Renal cortex interstitium (tissue), 11 donors: ENCODE measurements around the gene GAA. TPM values are rescaled to one million over a fixed set of nuclear protein-coding genes. Genes with fewer than 3 reads are reported as not detected.

Source experiments
- DNase-seq, 11 donors: peaks; one replicate each; pipeline ENCODE4 v3.0.0-alpha.2; 2013; ENCODE audit warnings: low read depth in 9 of 11, low spot score in 4 of 11; ENCODE audit errors: extremely low read depth in 1 of 11
- polyA plus RNA-seq, 3 donors: library from polyadenylated mRNA; unstranded; fragments of 120-200 nt; gene quantifications; one replicate each; pipeline ENCODE4 v1.2.1, GENCODE V29; 2013; ENCODE audit not compliant: insufficient read length in 3 of 3

GAA gene
- polyA plus RNA-seq, 3 donors = 24.5 to 54.1 (median 42.4) TPM

GRCh38 chr17:80111702-80112470, 10.5 kb downstream of the GAA start:
- DNase-seq = no peak

GRCh38 chr17:80112471-80113032, 11.2 kb downstream of the GAA start:
- peak in 1 of 11 donors; percentile 33 for DNase-seq

DNA sequence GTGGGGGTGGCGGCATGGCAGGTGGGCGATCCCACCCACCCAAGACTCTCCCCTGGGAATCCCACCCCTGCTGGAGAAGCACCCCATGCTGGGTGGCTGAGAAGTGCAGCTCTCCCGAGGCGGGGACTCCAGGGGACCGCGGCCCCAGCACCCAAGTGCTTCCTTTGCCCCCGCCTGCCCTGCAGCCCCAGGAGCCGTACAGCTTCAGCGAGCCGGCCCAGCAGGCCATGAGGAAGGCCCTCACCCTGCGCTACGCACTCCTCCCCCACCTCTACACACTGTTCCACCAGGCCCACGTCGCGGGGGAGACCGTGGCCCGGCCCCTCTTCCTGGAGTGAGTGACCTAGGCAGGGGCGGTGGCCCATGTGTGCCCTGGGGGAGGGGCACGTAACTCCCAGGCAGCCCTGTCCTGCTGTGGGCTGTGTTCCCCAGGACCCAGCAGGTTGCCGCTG, 11.7 kb downstream of the GAA start:
- DNase-seq = peak in 1 of 11 donors; percentile 11

- DNase-seq = no peak
These were observed 13.4 kb downstream of the GAA start for GRCh38 chr17:80114758-80115157.

DNA sequence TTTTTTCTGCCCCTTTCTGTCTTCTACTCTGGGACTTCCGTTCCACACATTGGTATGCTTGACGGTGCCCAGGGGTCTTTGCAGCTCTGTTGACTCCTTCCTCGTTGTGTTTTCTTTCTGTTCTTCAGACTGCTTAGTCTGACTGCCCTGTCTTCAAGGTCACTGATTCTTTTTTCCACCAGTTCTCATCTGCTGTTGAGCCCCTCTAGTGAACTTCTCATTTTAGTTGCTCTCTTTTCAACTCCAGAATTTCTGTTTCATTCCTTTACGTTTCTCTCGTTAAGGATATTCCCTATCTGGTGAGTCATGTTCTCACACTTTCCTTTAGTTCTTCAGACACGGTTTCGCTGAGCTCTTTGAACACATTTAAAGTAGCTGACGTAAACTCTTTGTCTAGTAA, 13.8 kb downstream of the GAA start:
- DNase-seq = no peak

DNA sequence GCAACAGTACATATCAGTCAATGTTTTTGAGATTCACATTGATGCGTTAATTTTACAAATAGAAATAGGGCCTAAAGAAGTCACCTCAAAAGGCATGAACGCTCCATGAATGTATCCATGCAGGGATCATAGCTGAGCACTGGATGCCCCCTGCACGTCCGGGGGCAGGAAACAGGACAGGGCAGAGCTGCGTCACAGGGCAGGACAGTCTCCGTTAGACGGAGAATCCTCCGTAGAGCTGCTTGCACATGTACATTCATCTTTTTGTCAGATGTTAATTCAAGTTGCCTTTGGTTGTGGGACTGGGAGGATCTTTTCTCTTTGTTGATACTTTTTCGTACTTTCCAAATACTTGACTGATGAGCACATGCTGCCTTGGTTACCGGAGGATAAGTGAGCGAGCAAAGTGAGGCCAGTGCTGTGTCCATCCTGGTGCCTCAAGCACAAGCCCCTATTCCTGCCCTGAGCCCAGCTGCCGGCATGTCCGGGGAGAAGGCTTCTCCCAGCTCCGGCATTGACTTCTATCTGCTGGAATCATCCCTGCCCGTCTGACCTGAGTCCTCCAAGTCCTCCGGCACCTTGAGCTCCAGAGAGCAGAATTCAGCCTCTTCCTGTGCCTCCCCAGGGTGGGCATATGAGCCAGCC, 15.0 kb downstream of the GAA start:
- DNase-seq = no peak

DNA sequence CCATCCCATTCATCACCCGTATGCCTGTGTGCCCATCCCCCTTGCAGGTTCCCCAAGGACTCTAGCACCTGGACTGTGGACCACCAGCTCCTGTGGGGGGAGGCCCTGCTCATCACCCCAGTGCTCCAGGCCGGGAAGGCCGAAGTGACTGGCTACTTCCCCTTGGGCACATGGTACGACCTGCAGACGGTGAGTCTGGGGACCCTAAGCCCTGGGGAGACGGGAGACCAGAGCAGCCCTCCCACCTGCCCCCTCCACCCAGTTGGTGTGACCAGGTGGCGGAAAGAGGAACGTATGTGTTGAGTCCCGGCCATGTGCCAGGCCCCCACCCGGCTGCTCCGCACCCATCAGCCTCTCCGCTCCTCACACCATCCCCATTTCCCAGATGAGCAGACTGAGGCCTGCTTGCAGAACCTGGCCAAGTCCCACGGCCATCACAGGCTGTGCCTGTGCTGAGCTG, 15.6 kb downstream of the GAA start:
- DNase-seq = no peak

- no peak for DNase-seq
These were observed 16.4 kb downstream of the GAA start for GRCh38 chr17:80117491-80118401.

GRCh38 chr17:80118601-80119270, 17.4 kb downstream of the GAA start:
- DNase-seq = no peak

GRCh38 chr17:80119271-80119791, 17.9 kb downstream of the GAA start:
- DNase-seq = no peak

DNA sequence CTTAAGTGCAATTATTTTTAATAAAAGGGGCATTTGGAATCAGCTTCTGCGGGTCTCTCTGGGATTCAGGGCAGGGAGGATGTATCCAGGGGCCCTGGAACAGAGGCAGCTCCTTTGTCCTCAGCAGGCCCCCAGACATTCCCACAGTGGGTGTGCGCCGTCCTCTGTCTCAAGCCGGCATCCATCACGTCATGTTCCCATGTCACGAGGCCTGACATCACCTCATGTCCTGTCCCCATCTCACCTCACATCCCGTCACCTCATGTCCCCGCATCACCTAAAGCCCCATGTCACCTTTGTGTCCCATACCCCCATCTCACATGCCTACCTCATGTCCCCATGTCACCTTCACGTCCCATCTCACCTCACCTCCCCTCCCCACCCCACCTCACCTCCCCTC, 18.5 kb downstream of the GAA start:
- DNase-seq = no peak

- DNase-seq = no peak
These were observed 20.7 kb downstream of the GAA start for GRCh38 chr17:80122026-80122575.

GRCh38 chr17:80122926-80123505, 21.6 kb downstream of the GAA start:
- DNase-seq = no peak

DNA sequence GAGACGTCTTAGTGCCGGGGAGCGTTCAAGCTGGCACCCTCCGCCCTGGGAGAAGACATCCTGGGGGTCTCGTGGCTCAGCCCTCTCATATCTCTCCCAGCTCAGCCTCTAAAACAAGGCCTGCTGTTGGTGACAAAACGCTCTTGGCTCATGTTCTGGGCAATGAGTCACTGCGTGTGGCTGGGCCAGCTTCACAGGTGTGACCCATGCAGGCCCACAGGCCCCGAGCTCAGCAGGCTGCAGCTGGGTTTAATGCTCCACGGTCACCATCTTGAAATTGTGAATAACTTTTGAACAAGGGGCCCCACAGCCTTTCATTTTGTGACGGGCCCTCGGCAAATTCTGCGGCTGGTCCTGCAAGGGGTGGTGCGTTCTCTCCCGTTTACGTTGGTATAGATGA, 22.4 kb downstream of the GAA start:
- no peak for DNase-seq

GRCh38 chr17:80124351-80124981, 23.1 kb downstream of the GAA start:
- peak in 1 of 11 donors; percentile 39 for DNase-seq

DNA sequence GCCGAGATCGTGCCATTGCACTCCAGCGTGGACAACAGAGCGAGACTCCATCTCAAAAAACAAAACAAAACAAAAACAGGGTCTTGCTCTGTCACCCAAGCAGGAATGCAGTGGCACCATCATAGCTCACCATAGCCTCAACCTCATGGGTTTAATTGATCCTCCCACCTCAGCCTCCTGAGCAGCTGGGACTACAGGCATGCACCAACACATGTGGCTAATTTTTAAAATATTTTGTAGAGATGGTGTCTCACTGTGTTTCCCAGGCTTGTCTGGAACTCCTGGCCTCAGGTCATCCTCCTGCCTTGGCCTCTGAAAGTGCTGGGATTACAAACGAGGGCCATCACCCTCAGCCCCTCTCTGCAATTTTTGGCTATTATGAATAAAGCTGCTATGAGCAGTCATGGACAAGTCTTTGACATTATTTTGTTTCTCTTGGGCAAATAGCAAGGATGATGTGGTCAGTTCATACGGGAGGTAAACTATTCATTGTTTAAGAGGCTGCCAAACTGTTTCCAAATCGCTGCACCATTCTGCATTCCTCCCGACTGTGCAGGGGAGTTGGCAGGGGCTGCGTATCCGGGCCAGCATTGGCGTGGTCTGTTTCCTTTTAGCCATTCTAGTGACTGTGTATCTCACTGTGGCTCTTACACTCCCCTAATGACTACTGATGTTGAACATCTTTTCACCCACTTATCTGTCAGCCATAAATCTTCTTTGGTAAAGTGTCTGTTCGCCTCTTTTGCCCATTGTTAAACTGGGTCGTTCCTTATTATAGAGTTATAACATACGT, 24.5 kb downstream of the GAA start:
- DNase-seq = no peak

DNA sequence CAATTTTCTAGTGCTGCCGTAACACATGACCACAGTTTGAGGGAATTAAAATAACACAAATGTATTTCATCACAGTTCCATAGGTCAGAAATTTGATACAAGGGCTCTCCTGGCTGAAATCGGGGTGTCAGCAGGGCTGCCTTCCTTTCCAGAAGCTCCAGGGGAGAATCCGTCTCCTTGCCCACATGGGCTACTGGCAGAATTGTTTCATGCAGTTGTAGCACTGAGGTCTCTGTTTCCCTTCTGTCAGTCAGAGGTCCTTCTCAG, 25.0 kb downstream of the GAA start:
- DNase-seq = no peak
